Urinary bladder (tissue), 4 donors: Measurements from ENCODE around the gene TMEM63A. TPM values are rescaled to one million over a fixed set of nuclear protein-coding genes. Genes with fewer than 3 reads are reported as not detected.

Experiments used
- DNase-seq: peaks from one replicate; pipeline ENCODE4 v3.0.0-alpha.2; 2015; ENCODE audit errors: extremely low spot score
- H3K27ac ChIP-seq: one replicate; pipeline ENCODE4 v1.5.1; 2013; ENCODE audit warnings: low read depth, mild to moderate bottlenecking, moderate library complexity
- H3K36me3 ChIP-seq: one replicate; pipeline ENCODE4 v1.6.1; 2013; ENCODE audit warnings: mild to moderate bottlenecking, moderate library complexity; ENCODE audit not compliant: insufficient read depth
- H3K4me1 ChIP-seq: one replicate; pipeline ENCODE4 v1.6.1; 2013; ENCODE audit warnings: mild to moderate bottlenecking, moderate library complexity; ENCODE audit not compliant: insufficient read depth
- H3K4me3 ChIP-seq: one replicate; pipeline ENCODE4 v1.5.1; 2013; ENCODE audit warnings: low read depth, low read length
- WGBS: extraction: QIAGEN DNeasy Blood & Tissue Kit; methylation state at CpG from one replicate; pipeline ENCODE4 v1.1.7; 2013; 5-methylcytosine and 5-hydroxymethylcytosine counted together
- polyA plus RNA-seq: library from polyadenylated mRNA; stranded (reverse); fragments of 200-250 nt; gene quantifications from one replicate; pipeline ENCODE4 v1.2.3, GENCODE V29; 2013
- total RNA-seq: library from RNA; depleted of rRNA; stranded (reverse); fragments of >200 nt; gene quantifications from one replicate; pipeline ENCODE4 v1.2.3, GENCODE V29; 2014
- donor health status: healthy with polysubstance abuse.
- donor health status: healthy.

TMEM63A gene
- total and polyA plus RNA-seq, 2 donors: 28.1 to 53.7 TPM

GRCh38 chr1:225861834-225862580, 20.2 kb downstream of the TMEM63A start:
- no peak overlapping the region for H3K4me3 ChIP-seq
- no peak overlapping the region for H3K27ac ChIP-seq
- no peaks in the 10 kb centered on the region for H3K4me1 ChIP-seq
- WGBS: 90% methylated on average over 13 of the region's 13 CpGs
- no peak for DNase-seq
- H3K36me3 ChIP-seq: peaks cover 3% of the 10 kb centered on the region

- H3K27ac ChIP-seq: no peak overlapping the region
- no peaks in the 10 kb centered on the region for H3K4me1 ChIP-seq
- DNase-seq: no peak
- WGBS: 95% methylated on average over 7 of the region's 7 CpGs
- no peak overlapping the region for H3K4me3 ChIP-seq
- peaks cover 3% of the 10 kb centered on the region for H3K36me3 ChIP-seq
These were observed 21.2 kb downstream of the TMEM63A start for GRCh38 chr1:225860876-225861441.

GRCh38 chr1:225860107-225860506, 22.1 kb downstream of the TMEM63A start:
- peaks cover 6% of the 10 kb centered on the region for H3K36me3 ChIP-seq
- no peak overlapping the region for H3K4me3 ChIP-seq
- no peak overlapping the region for H3K27ac ChIP-seq
- DNase-seq: no peak
- no peaks in the 10 kb centered on the region for H3K4me1 ChIP-seq
- 94% methylated on average over 5 of the region's 5 CpGs for WGBS

GRCh38 chr1:225859151-225859550, 23.0 kb downstream of the TMEM63A start:
- DNase-seq: no peak
- no peak overlapping the region for H3K27ac ChIP-seq
- peaks cover 6% of the 10 kb centered on the region for H3K36me3 ChIP-seq
- no peaks in the 10 kb centered on the region for H3K4me1 ChIP-seq
- H3K4me3 ChIP-seq: no peak overlapping the region
- 97% methylated on average over 5 of the region's 5 CpGs for WGBS

GRCh38 chr1:225857256-225857655, 24.9 kb downstream of the TMEM63A start:
- DNase-seq: no peak
- 51% methylated on average over 7 of the region's 7 CpGs for WGBS
- H3K36me3 ChIP-seq: peaks cover 6% of the 10 kb centered on the region
- no peaks in the 10 kb centered on the region for H3K4me1 ChIP-seq
- H3K27ac ChIP-seq: no peak overlapping the region
- H3K4me3 ChIP-seq: no peak overlapping the region

GRCh38 chr1:225855503-225856300, 26.5 kb downstream of the TMEM63A start:
- DNase-seq: no peak
- no peak overlapping the region for H3K4me3 ChIP-seq
- H3K36me3 ChIP-seq: peaks cover 3% of the 10 kb centered on the region
- no peak overlapping the region for H3K27ac ChIP-seq
- 81% methylated on average over 10 of the region's 10 CpGs for WGBS
- no peaks in the 10 kb centered on the region for H3K4me1 ChIP-seq

- Histone ChIP-seq H3K27ac (no peak overlapping the region), H3K4me1 (no peaks in the 10 kb centered on the region), H3K4me3 (no peak overlapping the region), H3K36me3 (peaks cover 3% of the 10 kb centered on the region)
- 94% methylated on average over 12 of the region's 12 CpGs for WGBS
- no peak for DNase-seq
These were observed 28.7 kb downstream of the TMEM63A start for GRCh38 chr1:225853441-225853840.

GRCh38 chr1:225852413-225853124, 29.6 kb downstream of the TMEM63A start:
- no peak for DNase-seq
- Histone ChIP-seq H3K36me3 (peaks cover 3% of the 10 kb centered on the region), H3K27ac (no peak overlapping the region), H3K4me3 (no peak overlapping the region), H3K4me1 (no peaks in the 10 kb centered on the region)
- 93% methylated on average over 13 of the region's 13 CpGs for WGBS

- Histone ChIP-seq H3K4me3 (no peak overlapping the region), H3K36me3 (peaks cover 3% of the 10 kb centered on the region), H3K27ac (no peak overlapping the region), H3K4me1 (no peaks in the 10 kb centered on the region)
- DNase-seq: no peak
- WGBS: 32% methylated on average over 4 of the region's 4 CpGs
These were observed 30.4 kb downstream of the TMEM63A start for GRCh38 chr1:225851805-225852204.

- WGBS: 94% methylated on average over 7 of the region's 7 CpGs
- no peak overlapping the region for H3K4me3 ChIP-seq
- no peak for DNase-seq
- no peak overlapping the region for H3K27ac ChIP-seq
- H3K4me1 ChIP-seq: no peaks in the 10 kb centered on the region
- no peaks in the 10 kb centered on the region for H3K36me3 ChIP-seq
These were observed 31.8 kb downstream of the TMEM63A start for GRCh38 chr1:225850370-225850769.

GRCh38 chr1:225849925-225850324, 32.3 kb downstream of the TMEM63A start:
- Histone ChIP-seq H3K4me1 (no peaks in the 10 kb centered on the region), H3K36me3 (no peaks in the 10 kb centered on the region), H3K27ac (no peak overlapping the region), H3K4me3 (no peak overlapping the region)
- WGBS: 61% methylated on average over 7 of the region's 7 CpGs
- DNase-seq: no peak

GRCh38 chr1:225848030-225848955, 33.9 kb downstream of the TMEM63A start:
- H3K36me3 ChIP-seq: no peaks in the 10 kb centered on the region
- WGBS: 63% methylated on average over 16 of the region's 16 CpGs
- no peak overlapping the region for H3K27ac ChIP-seq
- no peak for DNase-seq
- H3K4me1 ChIP-seq: no peaks in the 10 kb centered on the region
- no peak overlapping the region for H3K4me3 ChIP-seq

GRCh38 chr1:225847610-225848009, 34.6 kb downstream of the TMEM63A start:
- WGBS: 61% methylated on average over 4 of the region's 4 CpGs
- Histone ChIP-seq H3K36me3 (no peaks in the 10 kb centered on the region), H3K27ac (no peak overlapping the region), H3K4me1 (no peaks in the 10 kb centered on the region), H3K4me3 (no peak overlapping the region)
- no peak for DNase-seq
